Measurements from ENCODE around the gene SHQ1. TPM values are rescaled to one million over a fixed set of nuclear protein-coding genes. Genes with fewer than 3 reads are reported as not detected.

The SHQ1 gene
- total RNA-seq, 1 experiment from 2014 or later = 27.6 TPM

- no peak for ATAC-seq
- Histone ChIP-seq H4K20me1 (ENCODE audit: insufficient read depth) (no peaks in the 10 kb centered on the region), H3K4me2 (ENCODE audit: low read length) (no peak overlapping the region), H3K9me2 (ENCODE audit: insufficient read depth) (no peaks in the 10 kb centered on the region), H3K9me3 (ENCODE audit: control insufficient read depth in 1 of 2, insufficient read depth in 1 of 2, low read depth in 1 of 2, low read length in 2 of 2) (no peaks in the 10 kb centered on the region), H3K27ac (ENCODE audit: low read depth, low read length) (no peak overlapping the region), H3K79me2 (ENCODE audit: insufficient read depth, low read length) (no peaks in the 10 kb centered on the region), H3K36me3 (ENCODE audit: control insufficient read depth in 1 of 2, insufficient read depth in 2 of 2, low read length in 2 of 2) (no peaks in the 10 kb centered on the region), H3K4me3 (replicated peaks in 1 of 2; ENCODE audit: low read depth in 1 of 2, low read length in 2 of 2) (no peak overlapping the region), H3K4me1 (ENCODE audit: control insufficient read depth in 1 of 2, insufficient read depth in 2 of 2, low read length in 2 of 2) (no peaks in the 10 kb centered on the region), H3K27me3 (ENCODE audit: insufficient read depth, low read length) (peaks cover 3% of the 10 kb centered on the region; the same call in 1 of the 2 replicates), H3K9ac (ENCODE audit: low read length) (no peak overlapping the region), H2AFZ (ENCODE audit: low read depth, low read length, poor library complexity, severe bottlenecking) (no peak overlapping the region)
- CTCF ChIA-PET = no interaction called here
- POLR2A ChIA-PET = no interaction called here
- no TSS peak for BruUV-seq (replicated peaks)
- RAD21 ChIA-PET (ENCODE audit: low non-redundant PET in 1 of 2, low total read pairs in 2 of 2, uncharacterized antibody in 2 of 2, unreplicated experiment in 2 of 2) = no interaction called here
- intact Hi-C loops (cut with micrococcal nuclease) = no loop called here
- TF ChIP-seq ZNF274 (IDR thresholded peaks at IDR 0.05; ENCODE audit: low read depth, low read length) (no peak), EGR1 (IDR thresholded peaks at IDR 0.05; ENCODE audit: low read depth) (no peak), ZFX (IDR thresholded peaks at IDR 0.05) (no peak), POLR2A (IDR thresholded peaks at IDR 0.05; ENCODE audit: borderline replicate concordance, extremely low read depth, insufficient read depth, insufficient read length) (no peak), SRF (IDR thresholded peaks at IDR 0.05; ENCODE audit: low read depth) (no peak), SP1 (IDR thresholded peaks at IDR 0.05; ENCODE audit: low read depth) (no peak), TCF7L2 (IDR thresholded peaks at IDR 0.05; ENCODE audit: borderline replicate concordance, extremely low read depth, insufficient read depth, insufficient read length) (no peak), POLR2AphosphoS5 (IDR thresholded peaks at IDR 0.05; ENCODE audit: low read depth, low read length) (no peak), RAD21 (IDR thresholded peaks at IDR 0.05; ENCODE audit: low read depth) (no peak), CBX3 (IDR thresholded peaks at IDR 0.05; ENCODE audit: low read depth) (no peak), EZH2phosphoT487 (IDR thresholded peaks at IDR 0.05; ENCODE audit: borderline replicate concordance) (no peak), SIN3A (IDR thresholded peaks at IDR 0.05; ENCODE audit: low read depth) (no peak), ATF3 (IDR thresholded peaks at IDR 0.05) (no peak), CEBPB (IDR thresholded peaks at IDR 0.05; ENCODE audit: low read depth) (no peak)
- TF ChIP-seq, protein P1, sequence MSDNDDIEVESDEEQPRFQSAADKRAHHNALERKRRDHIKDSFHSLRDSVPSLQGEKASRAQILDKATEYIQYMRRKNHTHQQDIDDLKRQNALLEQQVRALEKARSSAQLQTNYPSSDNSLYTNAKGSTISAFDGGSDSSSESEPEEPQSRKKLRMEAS (IDR thresholded peaks at IDR 0.05) = no peak
- DNase-seq (ENCODE audit: low read depth, low spot score) = no peak
These were observed 148.1 kb downstream of the SHQ1 start for GRCh38 chr3:72700106-72700505.

All from HCT116 (cell line).